Stomach (tissue), 9 donors: ENCODE measurements around the gene NPFF. TPM values are rescaled to one million over a fixed set of nuclear protein-coding genes. Genes with fewer than 3 reads are reported as not detected.

Source experiments
- DNase-seq, 2 donors: peaks; one replicate each; pipeline versions ENCODE4 v3.0.0 to v3.0.0-alpha.2; 2013 to 2019
- H3K27ac ChIP-seq, 5 donors: fragments of 200-600 bp in 4 of 5; sonication (generic) in 4 of 5; one replicate each; pipeline ENCODE4 v1.5.1; 2013 to 2019; ENCODE audit warnings: mild to moderate bottlenecking in 1 of 5, moderate library complexity in 1 of 5
- H3K27me3 ChIP-seq, 3 donors: fragments of 200-600 bp; sonication (generic); one replicate each; pipeline ENCODE4 v1.5.1; 2017 to 2019; ENCODE audit warnings: mixed run types in 1 of 3
- H3K36me3 ChIP-seq, 4 donors: fragments of 200-600 bp; sonication (generic); 1 replicate in 3 of 4; 2 replicates in 1 of 4; pipeline ENCODE4 v1.5.1; 2016 to 2019
- H3K4me1 ChIP-seq, 4 donors: fragments of 200-600 bp; sonication (generic); one replicate each; pipeline ENCODE4 v1.5.1; 2016 to 2019
- H3K4me3 ChIP-seq, 4 donors: fragments of 200-600 bp; sonication (generic) in 3 of 4; one replicate each; pipeline ENCODE4 v1.5.1; 2016 to 2019; ENCODE audit warnings: mild to moderate bottlenecking in 1 of 4
- H3K9me3 ChIP-seq, 4 donors: fragments of 200-600 bp; sonication (generic); one replicate each; pipeline ENCODE4 v1.5.1; 2016 to 2019
- EP300 ChIP-seq: sonication (generic); formaldehyde crosslinking; IDR thresholded peaks from one replicate; pipeline ENCODE4 v1.6.1; 2017; ENCODE audit warnings: antibody characterized with exemption
- POLR2A ChIP-seq, 4 donors: fragments of 450-650 bp; IDR thresholded peaks; one replicate each; pipeline ENCODE4 v1.6.1; 2016; ENCODE audit warnings: antibody characterized with exemption in 4 of 4, control low read depth in 2 of 4, mild to moderate bottlenecking in 1 of 4, moderate library complexity in 1 of 4
- POLR2AphosphoS5 ChIP-seq, 3 donors: sonication (generic); formaldehyde crosslinking; IDR thresholded peaks; one replicate each; pipeline ENCODE4 v1.6.1; 2016; ENCODE audit warnings: antibody characterized with exemption in 3 of 3
- WGBS, 5 donors: extraction: QIAGEN DNeasy Blood & Tissue Kit in 3 of 5; methylation state at CpG; one replicate each; pipeline versions ENCODE4 v1.1.5 to v1.1.7; 2013 to 2018; 5-methylcytosine and 5-hydroxymethylcytosine counted together
- intact Hi-C: fragments of 100-400 bp; cut with DNase I; formaldehyde crosslinking; loops from one replicate; pipeline ENCODE4 v1.15.1; 2023; ENCODE audit warnings: low total_unique reads
- polyA plus RNA-seq, 3 donors: library from polyadenylated mRNA; stranded (reverse); fragments of 200-250 nt; gene quantifications; one replicate each; pipeline ENCODE4 v1.2.3, GENCODE V29; 2013
- total RNA-seq, 5 donors: library from RNA; depleted of rRNA; stranded (reverse); fragments of >200 nt; gene quantifications; one replicate each; pipeline versions ENCODE4 v1.1.0 to v1.2.3, GENCODE V29; 2014 to 2016
- TF ChIP-seq, protein P1 (sequence below), 7 experiments: fragments of 450-650 bp in 4 of 7; fragments of 200-600 bp in 3 of 7; sonication (generic) in 3 of 7; IDR thresholded peaks; one replicate each; pipeline ENCODE4 v1.5.1; 2016 to 2019; ENCODE audit warnings: antibody characterized with exemption in 7 of 7, control low read depth in 2 of 7, mild to moderate bottlenecking in 1 of 7
- donor health status: healthy with polysubstance abuse.
- donor health status: Bipolar disorder and iron deficiency.
- donor health status: healthy.

NPFF gene
- total and polyA plus RNA-seq, 8 donors, result not detected

DNA sequence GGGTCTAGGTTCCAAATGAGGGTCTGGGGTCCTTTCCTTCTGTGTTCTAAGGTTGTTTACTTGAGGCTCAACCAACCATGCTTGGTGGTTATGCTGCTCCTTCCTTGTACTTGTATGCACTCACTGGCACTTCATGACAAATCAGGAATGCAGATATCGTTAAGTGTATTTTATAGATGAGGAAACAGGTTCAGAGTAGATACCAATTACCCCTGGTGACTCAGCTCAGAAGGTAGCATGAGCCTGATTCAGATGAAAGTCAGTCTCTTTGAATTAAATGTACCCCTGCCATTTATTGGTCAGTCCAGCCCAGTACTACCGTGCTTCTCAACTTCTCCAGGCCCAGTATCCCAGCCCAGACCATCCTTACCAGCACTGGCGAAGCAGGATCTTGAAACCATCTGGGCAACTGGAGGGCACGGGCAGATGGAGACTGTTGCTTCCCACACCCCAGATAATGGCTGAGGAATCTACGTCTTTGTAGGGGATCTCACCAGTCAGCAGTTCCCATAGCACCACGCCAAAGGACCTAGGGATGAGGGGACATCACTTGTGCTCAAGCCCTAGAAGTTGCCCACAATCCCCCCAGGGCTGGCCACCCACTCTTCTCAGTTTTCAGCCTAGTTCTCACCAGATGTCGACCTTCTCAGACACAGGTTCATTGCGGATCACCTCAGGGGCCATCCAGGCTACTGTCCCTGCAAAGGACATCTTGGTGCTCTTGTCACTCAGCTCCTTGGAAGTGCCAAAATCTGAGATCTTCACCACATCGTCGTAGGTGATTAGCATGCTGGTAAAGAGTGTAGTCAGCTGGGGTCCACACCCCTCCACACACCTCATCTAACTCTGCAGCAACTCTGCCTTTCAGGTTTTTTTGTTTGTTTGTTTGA is 22.4 kb downstream of the NPFF start:
- no peak overlapping the region for H3K4me3 ChIP-seq
- WGBS, 5 donors, result 82 to 86% (median 83%) methylated on average over 9 to 10 of the region's 10 CpGs
- TF ChIP-seq POLR2AphosphoS5 (IDR thresholded peaks at IDR 0.05), result peak in 1 of 3 donors; percentile 27
- TF ChIP-seq, protein P1, sequence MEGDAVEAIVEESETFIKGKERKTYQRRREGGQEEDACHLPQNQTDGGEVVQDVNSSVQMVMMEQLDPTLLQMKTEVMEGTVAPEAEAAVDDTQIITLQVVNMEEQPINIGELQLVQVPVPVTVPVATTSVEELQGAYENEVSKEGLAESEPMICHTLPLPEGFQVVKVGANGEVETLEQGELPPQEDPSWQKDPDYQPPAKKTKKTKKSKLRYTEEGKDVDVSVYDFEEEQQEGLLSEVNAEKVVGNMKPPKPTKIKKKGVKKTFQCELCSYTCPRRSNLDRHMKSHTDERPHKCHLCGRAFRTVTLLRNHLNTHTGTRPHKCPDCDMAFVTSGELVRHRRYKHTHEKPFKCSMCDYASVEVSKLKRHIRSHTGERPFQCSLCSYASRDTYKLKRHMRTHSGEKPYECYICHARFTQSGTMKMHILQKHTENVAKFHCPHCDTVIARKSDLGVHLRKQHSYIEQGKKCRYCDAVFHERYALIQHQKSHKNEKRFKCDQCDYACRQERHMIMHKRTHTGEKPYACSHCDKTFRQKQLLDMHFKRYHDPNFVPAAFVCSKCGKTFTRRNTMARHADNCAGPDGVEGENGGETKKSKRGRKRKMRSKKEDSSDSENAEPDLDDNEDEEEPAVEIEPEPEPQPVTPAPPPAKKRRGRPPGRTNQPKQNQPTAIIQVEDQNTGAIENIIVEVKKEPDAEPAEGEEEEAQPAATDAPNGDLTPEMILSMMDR (IDR thresholded peaks at IDR 0.05), result no peak
- intact Hi-C loops, result no loop called here
- peaks cover 0 to 34% (median 26%) of the 10 kb centered on the region in 4 donors for H3K4me1 ChIP-seq
- H3K27ac ChIP-seq, result peak overlapping the region in 2 of 5 donors; percentile 14 to 22
- H3K36me3 ChIP-seq, result peaks cover 33 to 83% (median 81%) of the 10 kb centered on the region in 4 donors
- no peaks in the 10 kb centered on the region for H3K27me3 ChIP-seq
- DNase-seq, result no peak
- H3K9me3 ChIP-seq, result no peaks in the 10 kb centered on the region

- peaks cover 41 to 92% (median 90%) of the 10 kb centered on the region in 4 donors for H3K36me3 ChIP-seq
Measured at GRCh38 chr12:53483979-53484377, 23.3 kb downstream of the NPFF start.

DNA sequence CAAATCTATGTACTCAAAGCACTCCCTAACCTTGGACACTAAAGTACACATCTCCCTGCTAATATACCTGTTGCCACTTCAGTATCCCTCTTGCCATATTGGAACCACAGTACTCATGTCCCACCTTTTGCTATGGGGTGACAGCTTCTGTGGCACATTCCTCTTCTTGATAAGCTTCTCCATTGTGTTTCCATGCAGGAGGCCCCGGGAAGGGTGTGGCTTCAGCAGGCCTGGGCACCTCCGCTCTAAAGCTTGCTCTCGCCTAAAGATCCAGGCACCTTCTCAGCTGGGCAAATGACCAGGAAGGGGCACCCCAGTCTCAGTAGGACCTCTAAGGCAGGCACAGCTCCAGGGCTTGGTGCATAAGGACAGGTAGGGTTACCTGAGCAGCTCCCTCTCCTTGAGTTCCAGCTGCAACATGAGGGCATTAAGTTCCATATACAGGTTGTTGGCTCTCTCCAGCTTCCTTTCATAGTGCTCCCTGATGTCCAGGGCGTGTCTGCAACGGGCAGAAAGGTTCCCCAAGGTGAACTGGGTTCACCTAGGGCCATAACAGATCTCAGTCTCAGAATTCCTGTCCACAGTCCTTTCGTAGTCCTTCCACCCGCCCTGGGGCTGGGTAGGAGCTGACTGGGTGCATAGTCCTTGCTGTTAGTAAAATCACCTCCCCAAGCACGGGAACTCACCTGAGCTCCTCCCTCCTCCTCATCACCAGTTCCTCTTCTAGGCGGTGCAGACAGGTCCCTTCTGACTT is 23.9 kb downstream of the NPFF start:
- WGBS, 5 donors, result 42 to 69% (median 46%) methylated on average over 9 of the region's 9 CpGs
- no peaks in the 10 kb centered on the region for H3K27me3 ChIP-seq
- H3K27ac ChIP-seq, result peak overlapping the region in 3 of 5 donors; percentile 27 to 54 (median 51)
- H3K36me3 ChIP-seq, result peaks cover 46 to 98% (median 96%) of the 10 kb centered on the region in 4 donors
- intact Hi-C loops, result no loop called here
- H3K4me3 ChIP-seq, result no peak overlapping the region
- peak in 1 of 2 donors; percentile 60 for DNase-seq
- H3K4me1 ChIP-seq, result peaks cover 0 to 46% (median 32%) of the 10 kb centered on the region in 4 donors
- no peaks in the 10 kb centered on the region for H3K9me3 ChIP-seq
- no peak for TF ChIP-seq EP300
- peak in 1 of 3 donors; percentile 1 for TF ChIP-seq POLR2AphosphoS5 (IDR thresholded peaks at IDR 0.05)

More at GRCh38 chr12:53483979-53484377, 23.3 kb downstream of the NPFF start:
- H3K9me3 ChIP-seq, result no peaks in the 10 kb centered on the region
- peaks cover 0 to 40% (median 29%) of the 10 kb centered on the region in 4 donors for H3K4me1 ChIP-seq
- 88 to 97% (median 91%) methylated on average over 4 of the region's 4 CpGs for WGBS, 5 donors
- no peaks in the 10 kb centered on the region for H3K27me3 ChIP-seq
- no peak for DNase-seq
- peak overlapping the region in 2 of 5 donors; percentile 22 to 35 for H3K27ac ChIP-seq
- H3K4me3 ChIP-seq, result no peak overlapping the region
- intact Hi-C loops, result no loop called here
- no peak for TF ChIP-seq EP300
- TF ChIP-seq POLR2A (IDR thresholded peaks at IDR 0.05), result no peak
- TF ChIP-seq POLR2AphosphoS5 (IDR thresholded peaks at IDR 0.05), result peak in 1 of 3 donors; percentile 3

DNA sequence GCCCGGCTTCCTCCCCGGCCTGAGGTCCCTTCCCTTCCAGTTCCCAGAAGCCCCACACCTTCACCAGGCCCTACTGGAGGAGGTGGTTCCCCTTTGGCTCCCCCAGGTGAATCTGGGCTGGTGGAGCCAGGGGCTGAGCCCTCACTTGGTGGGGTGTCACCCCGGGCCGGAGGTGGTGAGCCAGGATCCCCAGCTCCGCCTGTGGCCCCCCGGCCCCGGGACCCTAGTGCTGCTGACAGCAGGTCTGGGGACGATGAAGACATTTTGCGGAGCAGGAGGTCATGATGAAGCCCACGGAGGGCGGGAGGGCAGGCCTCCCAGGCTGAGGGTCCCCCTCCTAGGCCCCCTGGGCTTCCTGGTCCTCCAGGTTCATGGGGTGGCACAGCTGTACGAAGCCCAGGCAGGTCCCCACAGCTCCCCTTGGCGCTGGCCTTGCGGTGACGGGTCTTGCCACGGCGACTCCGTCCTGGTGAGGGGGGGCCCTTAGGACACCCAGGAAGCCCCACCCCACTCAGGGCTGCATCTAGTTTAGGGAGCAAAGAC is 24.6 kb downstream of the NPFF start:
- Histone ChIP-seq H3K36me3 (peaks cover 53 to 100% (median 100%) of the 10 kb centered on the region in 4 donors), H3K4me3 (no peak overlapping the region), H3K27me3 (no peaks in the 10 kb centered on the region), H3K27ac (peak overlapping the region in 4 of 5 donors; percentile 14 to 54 (median 39)), H3K4me1 (peaks cover 0 to 53% (median 35%) of the 10 kb centered on the region in 4 donors), H3K9me3 (no peaks in the 10 kb centered on the region)
- TF ChIP-seq, protein P1 (IDR thresholded peaks at IDR 0.05), result no peak
- TF ChIP-seq POLR2A (IDR thresholded peaks at IDR 0.05) (no peak), EP300 (no peak), POLR2AphosphoS5 (IDR thresholded peaks at IDR 0.05) (no peak)
- DNase-seq, result peak in 1 of 2 donors; percentile 13
- WGBS, 5 donors, result 61 to 77% (median 70%) methylated on average over 13 to 18 of the region's 18 CpGs
- intact Hi-C loops, result no loop called here
